HCT116 (cell line): Measurements from ENCODE around the gene UNC45A. TPM values are rescaled to one million over a fixed set of nuclear protein-coding genes. Genes with fewer than 3 reads are reported as not detected.

ENCODE experiments used
- ATAC-seq: fragments of 200-7000 bp; cut with Tn5 transposase; 2 replicates; pipeline ENCODE4 v1.9.1; 2020; ENCODE audit warnings: mild to moderate bottlenecking, moderate library complexity
- BruUV-seq: library from RNA; stranded (reverse); fragments of 400-500 nt; replicated peaks from 2 replicates; lab custom pipeline; 2021; lab: Mats Ljungman, UMichigan
- CTCF ChIA-PET: fragments of 300-600 bp; sonication (Branson Sonifier 250); formaldehyde crosslinking; loops from one replicate; lab custom pipeline; 2021; ENCODE audit warnings: antibody characterized with exemption; lab: Charles Lee
- POLR2A ChIA-PET: fragments of 300-600, 350-600 bp; sonication (Branson Sonifier 250); formaldehyde crosslinking; loops from one replicate; lab custom pipeline; 2021; ENCODE audit warnings: antibody characterized with exemption; lab: Charles Lee
- RAD21 ChIA-PET, 2 experiments: fragments of 300-600 bp; sonication (Branson Sonifier 250); formaldehyde crosslinking; loops; one replicate each; lab custom pipeline; 2023; ENCODE audit warnings: low total read pairs in 2 of 2; ENCODE audit not compliant: uncharacterized antibody in 2 of 2, unreplicated experiment in 2 of 2, low non-redundant PET in 1 of 2; lab: Charles Lee
- DNase-seq: peaks from one replicate; pipeline ENCODE4 v3.0.0-alpha.2; 2010; ENCODE audit warnings: low read depth, low spot score
- H2AFZ ChIP-seq: fragments of 200-600 bp; shearing (Covaris generic), sonication (generic); 2 replicates; pipeline ENCODE4 v1.6.1; 2017; ENCODE audit warnings: low read depth, mixed run types, mixed read lengths, antibody characterized with exemption, low read length; ENCODE audit not compliant: poor library complexity, severe bottlenecking
- H3K27ac ChIP-seq: 2 replicates; pipeline ENCODE4 v1.5.1; 2012; ENCODE audit warnings: low read depth, low read length
- H3K27me3 ChIP-seq: fragments of 200-600 bp; sonication (generic); 2 replicates; pipeline ENCODE4 v1.6.1; 2016; ENCODE audit warnings: mixed run types, low read length, mixed read lengths; ENCODE audit not compliant: insufficient read depth
- H3K36me3 ChIP-seq, 2 experiments: fragments of 200-500 bp in 1 of 2; fragments of 200-600 bp in 1 of 2; sonication (Bioruptor generic) in 1 of 2; sonication (generic) in 1 of 2; 2 replicates each; pipeline versions ENCODE4 v1.5.1 to v1.6.1; 2014 to 2016; ENCODE audit warnings: low read length in 2 of 2, inconsistent platforms in 1 of 2, mixed read lengths in 1 of 2, mixed run types in 1 of 2; ENCODE audit not compliant: insufficient read depth in 2 of 2, control insufficient read depth in 1 of 2
- H3K4me1 ChIP-seq, 2 experiments: fragments of 200-600 bp in 1 of 2; sonication (generic) in 1 of 2; 2 replicates each; pipeline versions ENCODE4 v1.5.1 to v1.6.1; 2012 to 2017; ENCODE audit warnings: low read length in 2 of 2, inconsistent platforms in 1 of 2, mild to moderate bottlenecking in 1 of 2, mixed read lengths in 1 of 2, mixed run types in 1 of 2, moderate library complexity in 1 of 2; ENCODE audit not compliant: insufficient read depth in 2 of 2, control insufficient read depth in 1 of 2
- H3K4me2 ChIP-seq: fragments of 200-600 bp; sonication (generic); 2 replicates; pipeline ENCODE4 v1.6.1; 2017; ENCODE audit warnings: mixed run types, low read length, mixed read lengths
- H3K4me3 ChIP-seq, 2 experiments: fragments of 200-600 bp in 1 of 2; sonication (generic) in 1 of 2; replicated peaks in 1 of 2; 2 replicates each; pipeline ENCODE4 v1.5.1; 2011 to 2016; ENCODE audit warnings: low read length in 2 of 2, control low read depth in 1 of 2, low read depth in 1 of 2, mild to moderate bottlenecking in 1 of 2, mixed read lengths in 1 of 2, mixed run types in 1 of 2
- H3K79me2 ChIP-seq: fragments of 200-600 bp; sonication (generic); 2 replicates; pipeline ENCODE4 v1.6.1; 2017; ENCODE audit warnings: mild to moderate bottlenecking, mixed run types, low read length, moderate library complexity, mixed read lengths; ENCODE audit not compliant: insufficient read depth
- H3K9ac ChIP-seq: fragments of 200-600 bp; sonication (generic); 2 replicates; pipeline ENCODE4 v1.6.1; 2016; ENCODE audit warnings: low read length, mixed read lengths
- H3K9me2 ChIP-seq: fragments of 200-600 bp; sonication (generic), shearing (Covaris generic); 2 replicates; pipeline ENCODE4 v1.6.1; 2017; ENCODE audit warnings: mixed run types, mild to moderate bottlenecking, moderate library complexity; ENCODE audit not compliant: insufficient read depth
- H3K9me3 ChIP-seq, 2 experiments: fragments of 200-500 bp in 1 of 2; fragments of 200-600 bp in 1 of 2; sonication (Bioruptor generic) in 1 of 2; sonication (generic) in 1 of 2; 2 replicates each; pipeline ENCODE4 v1.6.1; 2014 to 2017; ENCODE audit warnings: low read length in 2 of 2, mixed read lengths in 2 of 2, inconsistent platforms in 1 of 2, low read depth in 1 of 2, mild to moderate bottlenecking in 1 of 2, mixed run types in 1 of 2, moderate library complexity in 1 of 2; ENCODE audit not compliant: control insufficient read depth in 1 of 2, insufficient read depth in 1 of 2
- H4K20me1 ChIP-seq: fragments of 200-600 bp; sonication (generic), shearing (Covaris generic); 2 replicates; pipeline ENCODE4 v1.6.1; 2017; ENCODE audit warnings: mixed run types, mild to moderate bottlenecking, moderate library complexity; ENCODE audit not compliant: insufficient read depth
- CBX3 ChIP-seq: IDR thresholded peaks from 2 replicates; pipeline ENCODE4 v1.6.1; 2012; ENCODE audit warnings: low read depth
- CEBPB ChIP-seq: IDR thresholded peaks from 2 replicates; pipeline ENCODE4 v1.6.1; 2012; ENCODE audit warnings: low read depth
- CTCF ChIP-seq, 3 experiments: fragments of 200-600 bp in 1 of 3; sonication (generic) in 1 of 3; IDR thresholded peaks in 2 of 3; conservative IDR thresholded peaks in 1 of 3; 2 replicates each; pipeline ENCODE4 v1.5.1; 2012 to 2017; ENCODE audit warnings: low read depth in 2 of 3, low read length in 2 of 3, antibody characterized with exemption in 1 of 3, borderline replicate concordance in 1 of 3, control low read depth in 1 of 3, mild to moderate bottlenecking in 1 of 3, mixed read lengths in 1 of 3, mixed run types in 1 of 3, moderate library complexity in 1 of 3; ENCODE audit not compliant: insufficient read depth in 1 of 3
- ELF1 ChIP-seq: IDR thresholded peaks from 2 replicates; pipeline ENCODE4 v1.6.1; 2012; ENCODE audit warnings: low read depth, borderline replicate concordance
- EZH2 ChIP-seq: fragments of 200-600 bp; sonication (generic); IDR thresholded peaks from 2 replicates; pipeline ENCODE4 v1.6.1; 2017; ENCODE audit warnings: antibody characterized with exemption, mixed run types
- EZH2phosphoT487 ChIP-seq: fragments of 200-600 bp; IDR thresholded peaks from 2 replicates; pipeline ENCODE4 v1.6.1; 2018; ENCODE audit warnings: antibody characterized with exemption, borderline replicate concordance
- JUND ChIP-seq: IDR thresholded peaks from 2 replicates; pipeline ENCODE4 v1.6.1; 2012
- MAX ChIP-seq: IDR thresholded peaks from 2 replicates; pipeline ENCODE4 v1.6.1; 2012
- POLR2A ChIP-seq: IDR thresholded peaks from 2 replicates; pipeline ENCODE4 v1.7.0; 2011; ENCODE audit warnings: borderline replicate concordance; ENCODE audit not compliant: insufficient read depth, insufficient read length; ENCODE audit errors: extremely low read depth
- REST ChIP-seq: IDR thresholded peaks from 2 replicates; pipeline ENCODE4 v1.6.1; 2012; ENCODE audit warnings: low read depth
- SIN3A ChIP-seq: IDR thresholded peaks from 2 replicates; pipeline ENCODE4 v1.6.1; 2012; ENCODE audit warnings: low read depth
- TCF7L2 ChIP-seq: IDR thresholded peaks from 2 replicates; pipeline ENCODE4 v1.7.0; 2011; ENCODE audit warnings: borderline replicate concordance, inconsistent platforms; ENCODE audit not compliant: insufficient read depth, insufficient read length; ENCODE audit errors: extremely low read depth
- YY1 ChIP-seq: IDR thresholded peaks from 2 replicates; pipeline ENCODE4 v1.6.1; 2011; ENCODE audit warnings: low read length, low read depth, moderate library complexity, mild to moderate bottlenecking; ENCODE audit not compliant: insufficient replicate concordance; ENCODE audit errors: extremely low read depth
- ZBTB33 ChIP-seq: IDR thresholded peaks from 2 replicates; pipeline ENCODE4 v1.6.1; 2011; ENCODE audit warnings: mild to moderate bottlenecking, low read length, moderate library complexity; ENCODE audit not compliant: insufficient replicate concordance; ENCODE audit errors: extremely low read depth
- ZFX ChIP-seq: fragments of 450-650 bp; IDR thresholded peaks from 2 replicates; pipeline ENCODE4 v1.6.1; 2017
- ZNF274 ChIP-seq: fragments of 200-500 bp; sonication (Bioruptor generic); IDR thresholded peaks from 2 replicates; pipeline ENCODE4 v1.6.1; 2014; ENCODE audit warnings: mild to moderate bottlenecking, low read depth, low read length, inconsistent platforms
- intact Hi-C: fragments of 100-400 bp; cut with micrococcal nuclease; formaldehyde crosslinking; loops from 2 replicates; pipeline ENCODE4 v1.10.0; 2022
- total RNA-seq: library from RNA; stranded (reverse); gene quantifications from one replicate; pipeline ENCODE4 v1.2.1, GENCODE V29; 2021; ENCODE audit not compliant: unreplicated experiment

UNC45A gene
- total RNA-seq, 1 experiment from 2014 or later, result 95.4 TPM

- Histone ChIP-seq H2AFZ (no peak overlapping the region), H4K20me1 (no peaks in the 10 kb centered on the region), H3K4me3 (no peak overlapping the region), H3K27me3 (no peaks in the 10 kb centered on the region), H3K4me1 (peaks cover 0 to 8% of the 10 kb centered on the region in 2 experiments; a peak in 2 of 4 replicates), H3K9me2 (no peaks in the 10 kb centered on the region), H3K79me2 (no peaks in the 10 kb centered on the region), H3K9ac (no peak overlapping the region), H3K27ac (no peak overlapping the region), H3K9me3 (no peaks in the 10 kb centered on the region), H3K36me3 (peaks cover 36% of the 10 kb centered on the region in 2 experiments), H3K4me2 (no peak overlapping the region)
- DNase-seq (no peak), ATAC-seq (no peak)
- ChIA-PET CTCF (no interaction called here), POLR2A (interaction anchor here (0.7 kb wide), 1 partner anchor 13 kb away, joined by 3 read pairs; the partner anchor contains the start of gene UNC45A), RAD21 (no interaction called here)
- no TSS peak for BruUV-seq
- intact Hi-C loops, result no loop called here
- TF ChIP-seq CBX3 (no peak), SIN3A (no peak), POLR2A (no peak), EZH2phosphoT487 (no peak), TCF7L2 (no peak), REST (no peak), ZBTB33 (no peak), ZNF274 (no peak), ELF1 (no peak), MAX (no peak), CEBPB (no peak), EZH2 (no peak), JUND (no peak), YY1 (no peak), ZFX (no peak), CTCF (IDR thresholded peaks at IDR 0.05 in 2 of 3, conservative IDR thresholded peaks at IDR 0.05 in 1 of 3; ENCODE audit: borderline replicate concordance in 1 of 3, insufficient read depth in 1 of 3, low read depth in 2 of 3, low read length in 2 of 3) (no peak)
Measured at GRCh38 chr15:90947577-90948357, 12.7 kb downstream of the UNC45A start.
